ENCODE results near the gene OPA3.
"Not testable (repeated sequence)": the region's sequence is repeated elsewhere in the genome, so short reads cannot be mapped to it uniquely, and the experiment has no call there.

The OPA3 gene

DNA sequence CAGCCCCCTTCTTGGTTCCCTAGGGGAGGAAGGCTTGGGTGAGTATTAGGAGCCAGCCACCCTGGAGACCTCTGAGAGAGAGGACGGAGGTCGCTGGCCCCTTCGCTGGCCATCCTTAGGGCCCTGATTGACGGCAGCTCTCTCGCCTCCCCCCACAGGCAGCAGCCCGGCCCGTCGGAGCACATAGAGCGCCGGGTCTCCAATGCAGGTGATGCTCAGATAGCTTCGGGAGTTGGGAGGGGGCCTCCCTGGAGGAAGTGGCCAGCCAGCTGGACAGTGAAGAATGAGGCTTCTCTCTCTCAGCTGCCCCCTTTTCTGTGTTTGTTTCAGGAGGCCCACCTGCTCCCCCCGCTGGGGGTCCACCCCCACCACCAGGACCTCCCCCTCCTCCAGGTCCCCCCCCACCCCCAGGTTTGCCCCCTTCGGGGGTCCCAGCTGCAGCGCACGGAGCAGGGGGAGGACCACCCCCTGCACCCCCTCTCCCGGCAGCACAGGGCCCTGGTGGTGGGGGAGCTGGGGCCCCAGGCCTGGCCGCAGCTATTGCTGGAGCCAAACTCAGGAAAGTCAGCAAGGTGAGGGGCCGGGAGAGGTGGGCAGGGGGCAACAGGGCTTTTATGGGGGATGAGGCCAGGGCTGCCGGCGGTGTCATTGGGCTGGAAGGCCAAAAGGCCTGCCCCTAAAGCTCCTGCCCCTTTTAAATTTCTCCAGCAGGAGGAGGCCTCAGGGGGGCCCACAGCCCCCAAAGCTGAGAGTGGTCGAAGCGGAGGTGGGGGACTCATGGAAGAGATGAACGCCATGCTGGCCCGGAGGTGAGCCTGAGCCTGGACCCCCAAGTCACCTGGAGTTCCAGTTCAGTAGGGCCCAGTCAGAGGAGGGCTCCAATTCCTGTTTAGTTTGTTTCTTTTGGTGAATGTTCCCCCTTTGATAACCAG, 62.3 kb downstream of the OPA3 start:
- DNase-seq (ENCODE audit: low read depth) = no peak

DNA sequence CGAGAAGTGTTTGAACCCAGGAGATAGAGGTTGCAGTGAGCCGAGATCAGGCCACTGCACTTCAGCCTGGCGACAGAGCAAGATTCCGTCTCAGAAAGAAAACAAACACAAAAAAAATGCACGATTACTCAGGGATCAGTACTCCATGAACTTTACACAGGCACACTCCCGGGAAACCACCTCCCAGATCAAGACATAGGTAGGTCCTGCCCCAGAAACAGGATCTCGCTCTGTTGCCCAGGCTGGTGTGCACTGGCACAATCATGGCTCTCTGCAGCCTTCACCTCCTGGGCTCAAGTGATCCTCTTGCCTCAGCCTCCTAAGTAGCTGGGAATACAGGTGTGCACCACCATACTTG, 66.2 kb downstream of the OPA3 start:
- no peak for DNase-seq (ENCODE audit: low read depth)

DNA sequence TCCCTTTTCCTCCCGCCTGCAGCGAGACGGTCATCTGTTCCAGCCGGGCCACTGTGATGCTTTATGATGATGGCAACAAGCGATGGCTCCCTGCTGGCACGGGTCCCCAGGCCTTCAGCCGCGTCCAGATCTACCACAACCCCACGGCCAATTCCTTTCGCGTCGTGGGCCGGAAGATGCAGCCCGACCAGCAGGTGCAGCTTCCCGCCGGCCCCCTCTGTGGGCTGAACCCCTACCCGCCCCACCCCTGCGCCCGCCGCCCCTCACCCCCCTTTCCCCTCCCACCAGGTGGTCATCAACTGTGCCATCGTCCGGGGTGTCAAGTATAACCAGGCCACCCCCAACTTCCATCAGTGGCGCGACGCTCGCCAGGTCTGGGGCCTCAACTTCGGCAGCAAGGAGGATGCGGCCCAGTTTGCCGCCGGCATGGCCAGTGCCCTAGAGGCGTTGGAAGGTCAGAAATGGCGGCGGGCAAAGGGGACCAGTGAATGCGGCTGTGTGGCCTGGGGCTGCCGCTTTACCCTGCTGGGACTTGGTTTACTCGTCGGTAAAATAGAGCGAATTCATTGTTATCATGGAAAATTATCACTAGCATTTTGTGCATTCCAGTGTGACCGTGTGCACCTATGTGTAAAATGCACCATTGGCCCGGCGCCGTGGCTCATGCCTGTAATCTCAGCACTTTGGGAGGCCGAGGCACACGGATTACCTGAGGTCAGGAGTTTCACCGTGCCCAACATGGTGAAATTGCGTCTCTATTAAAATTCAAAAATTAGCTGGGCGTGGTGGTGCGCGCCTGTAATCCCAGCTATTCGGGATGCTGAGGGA, 66.7 kb downstream of the OPA3 start:
- no peak for DNase-seq (ENCODE audit: low read depth)

DNA sequence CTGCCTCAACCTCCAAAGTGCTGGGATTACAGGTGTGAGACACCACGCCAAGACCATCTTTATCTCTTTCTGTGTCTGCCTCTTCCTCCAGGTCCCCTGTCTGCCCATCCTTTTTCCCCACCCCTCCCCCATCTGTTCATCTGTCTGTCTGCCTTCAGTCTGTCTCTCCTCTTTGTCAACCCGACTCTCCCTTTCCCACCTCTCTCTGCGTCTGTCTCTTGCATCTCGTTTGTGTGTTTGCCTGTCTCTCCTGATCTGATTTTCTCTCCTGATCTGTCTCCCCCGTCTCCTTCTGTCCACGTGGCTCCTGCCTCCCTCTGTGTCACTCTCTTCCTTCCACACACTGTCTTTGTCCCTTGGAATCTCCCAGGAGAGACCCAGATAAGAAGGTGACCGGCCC, 67.4 kb downstream of the OPA3 start:
- no peak for DNase-seq (ENCODE audit: low read depth)

DNA sequence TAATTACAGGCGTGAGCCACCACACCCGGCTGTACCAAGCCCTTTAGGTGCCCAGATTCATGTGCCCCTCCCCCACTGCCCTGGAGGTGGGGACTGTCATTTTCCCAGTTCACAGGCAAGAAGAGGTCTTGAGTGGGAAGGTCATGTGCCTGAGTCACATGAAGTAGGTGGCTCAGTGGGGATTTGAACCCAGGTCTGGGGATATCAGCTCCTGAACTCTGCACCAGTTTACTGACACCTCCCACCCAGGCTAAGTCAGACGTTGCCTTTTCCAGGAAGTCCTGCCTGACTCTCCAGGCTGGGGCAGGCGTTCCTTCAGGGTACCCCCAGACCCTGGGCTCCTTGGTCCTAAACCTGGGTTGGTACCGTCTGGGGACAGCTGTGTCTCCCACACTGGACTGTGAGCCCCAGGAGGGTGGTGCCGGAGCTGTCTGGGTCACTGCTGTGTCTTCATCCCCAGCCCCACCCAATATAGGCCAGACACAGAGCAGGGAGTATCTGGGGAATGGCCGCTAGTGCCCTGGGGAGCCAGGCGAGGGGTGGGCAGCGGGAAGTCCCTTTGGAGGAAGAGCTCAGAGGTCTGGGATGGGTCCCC, 68.7 kb downstream of the OPA3 start:
- no peak for DNase-seq (ENCODE audit: low read depth)

DNA sequence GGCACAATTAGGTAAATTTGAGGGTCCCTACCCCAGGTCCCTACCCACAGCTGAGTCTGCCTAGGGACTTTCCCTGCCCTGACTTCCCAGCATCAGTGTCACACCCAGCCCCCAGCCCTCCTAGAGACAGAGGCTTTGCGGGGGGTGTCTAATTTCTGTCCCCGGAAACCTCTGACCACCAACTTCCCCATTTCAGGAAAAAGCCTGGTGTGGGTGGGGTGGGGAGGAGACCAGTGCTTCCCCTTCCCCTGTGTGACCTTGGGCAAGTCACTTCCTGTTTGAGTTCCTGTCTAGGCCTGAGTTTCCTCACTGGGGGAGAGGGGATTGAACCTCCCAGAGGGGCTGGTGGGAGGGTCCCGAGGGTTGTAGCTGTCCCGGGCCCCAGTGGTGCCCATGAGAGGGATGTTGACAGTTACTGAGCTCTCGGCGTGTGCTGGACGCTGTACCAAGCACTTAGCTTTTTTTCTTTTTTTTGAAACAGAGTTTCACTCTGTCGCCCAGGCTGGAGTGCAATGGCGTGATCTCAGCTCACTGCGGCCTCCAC, 69.4 kb downstream of the OPA3 start:
- DNase-seq (ENCODE audit: low read depth) = no peak

DNA sequence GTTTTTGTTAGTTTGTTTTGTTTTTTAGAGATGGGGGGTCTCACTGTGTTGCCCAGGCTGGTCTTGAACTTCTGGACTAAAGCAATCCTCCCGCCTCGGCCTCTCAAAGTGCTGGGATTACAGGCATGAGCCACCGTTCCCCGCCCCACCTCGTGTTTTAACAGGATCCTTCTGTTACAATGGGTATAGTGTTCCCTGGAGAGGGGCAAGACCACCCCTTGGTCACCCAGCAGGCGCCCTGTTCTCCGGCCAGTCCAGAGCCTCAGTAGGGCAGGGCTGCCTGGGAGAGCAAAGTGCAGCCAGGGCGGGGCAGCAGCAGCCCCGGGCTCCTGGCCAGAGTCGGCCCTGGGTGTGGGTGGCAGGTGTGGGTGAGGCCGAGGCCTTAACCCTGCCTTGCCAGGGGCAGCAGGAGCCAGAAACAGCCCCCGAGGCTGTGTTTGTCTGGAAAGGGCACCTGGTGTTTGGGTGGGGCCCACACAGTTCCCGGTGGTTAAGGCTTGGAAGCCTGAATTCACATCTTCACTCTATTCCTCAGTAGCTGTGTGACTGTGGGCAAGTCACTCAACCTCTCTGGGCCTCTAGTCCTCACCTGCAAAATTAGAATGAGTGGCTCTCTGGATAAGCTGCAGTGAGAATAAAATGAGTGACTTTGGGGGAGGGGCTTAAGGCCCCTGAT, 70.1 kb downstream of the OPA3 start:
- no peak for DNase-seq (ENCODE audit: low read depth)

DNA sequence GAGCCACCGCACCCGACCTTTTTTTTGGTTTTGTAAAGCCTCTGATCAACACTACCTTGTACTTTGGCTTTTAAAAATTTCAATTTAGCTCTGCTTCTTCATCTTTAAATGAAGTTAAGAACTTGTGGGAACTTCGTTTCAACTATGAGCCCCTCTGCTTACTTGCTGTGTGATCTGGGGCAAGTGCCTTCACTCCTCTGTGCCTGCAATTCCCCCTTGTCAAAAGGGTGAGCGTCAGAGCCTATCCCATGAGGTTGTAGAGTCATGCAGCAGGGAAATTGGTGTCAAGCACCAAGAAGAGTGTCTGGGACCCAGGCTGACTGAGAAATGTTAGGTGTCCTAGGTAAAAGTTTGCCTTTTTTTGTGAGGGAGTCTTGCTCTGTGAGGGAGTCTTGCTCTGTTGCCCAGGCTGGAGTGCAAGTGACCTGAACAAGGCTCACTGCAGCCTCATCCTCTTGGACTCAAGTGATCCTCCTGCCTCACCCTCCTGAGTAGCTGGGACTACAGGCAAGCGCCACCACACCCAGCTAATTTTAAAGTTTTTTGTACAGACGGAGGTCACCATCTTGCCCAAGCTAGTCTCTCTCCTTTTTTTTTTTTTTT, 71.6 kb downstream of the OPA3 start:
- DNase-seq (ENCODE audit: low read depth) = no peak

DNA sequence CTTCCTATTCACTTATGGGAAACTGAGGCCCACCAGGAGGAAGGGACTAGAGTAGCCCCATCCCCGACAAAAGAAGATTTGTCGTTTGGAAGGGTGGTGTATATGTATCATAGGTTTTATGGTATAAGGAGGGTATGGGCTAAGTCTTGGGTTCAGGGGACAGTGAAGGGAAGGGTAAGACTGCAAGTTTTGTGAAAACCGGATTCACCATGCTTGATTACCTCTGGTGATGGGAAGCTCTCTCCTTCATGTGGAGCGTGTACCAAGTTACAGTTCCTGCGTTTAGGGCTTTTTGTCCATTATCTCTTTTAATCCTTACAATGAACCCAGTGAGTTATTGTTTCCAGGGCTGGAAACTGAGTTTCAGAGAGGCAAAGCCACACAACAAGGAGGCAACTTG, 73.5 kb downstream of the OPA3 start:
- no peak for DNase-seq (ENCODE audit: low read depth)

DNA sequence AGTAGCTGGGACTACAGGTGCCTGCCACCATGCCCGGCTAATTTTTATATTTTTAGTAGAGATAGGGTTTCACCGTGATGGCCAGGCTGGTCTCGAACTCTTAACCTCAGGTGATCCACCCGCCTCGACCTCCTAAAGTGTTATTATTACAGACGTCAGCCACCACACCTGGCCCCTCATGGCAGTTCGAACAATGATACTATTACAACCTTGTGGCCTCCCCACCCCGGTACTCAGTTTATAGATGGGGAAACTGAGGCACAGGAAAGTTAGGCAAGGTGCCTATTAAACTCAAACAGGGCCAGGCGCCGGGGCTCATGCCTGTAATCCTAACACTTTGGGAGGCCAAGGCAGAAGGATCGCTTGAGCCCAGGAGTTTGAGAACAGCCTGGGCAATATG, 74.2 kb downstream of the OPA3 start:
- not testable (repeated sequence) for DNase-seq (ENCODE audit: low read depth)

DNA sequence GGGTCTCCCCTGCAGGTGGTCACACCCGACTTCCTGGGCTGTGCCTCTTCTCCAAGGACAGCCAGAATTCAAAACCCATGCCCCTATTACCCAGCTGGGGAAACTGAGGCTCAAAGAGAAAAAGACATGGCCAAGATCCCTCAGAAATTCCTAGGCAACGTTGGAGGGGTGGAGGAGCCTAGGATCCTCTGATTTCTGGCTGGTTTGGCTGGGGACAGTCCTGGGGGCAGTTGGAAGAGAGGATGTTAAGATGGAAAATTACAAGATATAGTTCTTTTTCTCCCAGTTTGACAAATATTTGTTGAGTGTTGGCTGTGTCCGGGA, 74.9 kb downstream of the OPA3 start:
- DNase-seq (ENCODE audit: low read depth) = no peak

DNA sequence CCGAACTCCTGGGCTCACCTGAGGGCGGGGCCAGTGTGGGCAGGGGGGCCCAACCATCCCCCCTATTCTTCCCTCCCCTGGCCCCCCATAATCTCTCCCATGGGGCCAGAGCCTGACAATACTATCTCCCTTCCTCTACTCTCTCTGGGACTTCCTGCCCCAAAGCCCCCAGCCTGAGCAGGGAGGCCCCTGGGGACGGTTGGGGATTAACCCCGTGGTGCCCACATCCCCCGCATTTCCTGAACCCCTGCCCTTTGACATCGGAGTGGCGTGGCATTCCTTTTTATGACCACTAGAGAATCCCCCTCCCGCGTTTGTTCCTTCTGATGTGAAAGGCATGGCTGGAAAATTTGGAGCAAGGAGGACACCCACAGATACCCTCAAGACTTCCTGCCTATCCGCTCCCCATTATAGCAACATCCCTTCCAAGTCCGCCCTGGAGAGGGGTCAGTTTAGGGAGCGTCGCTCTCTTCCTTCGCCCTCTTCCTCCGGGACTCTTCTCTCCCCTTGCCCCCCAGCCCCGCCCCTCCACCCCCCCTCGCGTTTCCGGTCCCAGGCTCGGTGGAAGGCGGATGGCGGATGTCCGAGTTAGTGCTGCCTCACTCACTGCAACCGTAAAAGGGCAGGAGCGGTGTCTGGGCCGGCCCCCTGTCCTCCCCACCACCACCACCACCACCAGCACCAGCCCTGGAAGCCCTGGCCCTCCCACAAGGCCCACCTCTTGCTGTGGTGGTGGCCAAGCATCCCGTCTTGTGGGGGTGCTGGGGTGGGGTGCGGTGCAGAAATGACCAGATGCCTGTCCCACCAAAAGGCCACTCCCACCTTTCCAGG, 75.5 kb downstream of the OPA3 start:
- DNase-seq (ENCODE audit: low read depth) = no peak

DNA sequence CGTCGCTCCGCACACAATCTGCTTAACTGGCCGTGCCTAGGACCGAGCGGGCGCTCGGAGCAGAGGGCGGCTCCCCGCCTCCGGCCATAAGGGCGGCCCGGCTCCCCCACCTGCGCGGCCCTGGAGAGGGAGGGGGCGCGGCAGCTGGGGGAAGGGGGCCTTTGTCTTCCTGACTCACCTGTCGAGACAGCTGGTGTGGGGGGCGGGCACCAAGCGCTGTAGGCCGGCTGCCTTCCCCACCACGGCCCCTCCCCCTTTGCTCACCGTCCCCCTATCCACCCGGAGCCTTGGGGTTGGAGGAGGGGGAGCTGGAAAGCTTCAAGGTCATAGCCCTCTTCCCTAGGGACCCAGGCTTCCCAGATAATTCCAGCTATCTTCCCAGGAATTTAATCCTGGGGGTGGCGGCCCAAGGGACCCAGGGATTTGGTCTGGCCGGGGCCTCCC, 76.2 kb downstream of the OPA3 start:
- DNase-seq (ENCODE audit: low read depth) = no peak

DNA sequence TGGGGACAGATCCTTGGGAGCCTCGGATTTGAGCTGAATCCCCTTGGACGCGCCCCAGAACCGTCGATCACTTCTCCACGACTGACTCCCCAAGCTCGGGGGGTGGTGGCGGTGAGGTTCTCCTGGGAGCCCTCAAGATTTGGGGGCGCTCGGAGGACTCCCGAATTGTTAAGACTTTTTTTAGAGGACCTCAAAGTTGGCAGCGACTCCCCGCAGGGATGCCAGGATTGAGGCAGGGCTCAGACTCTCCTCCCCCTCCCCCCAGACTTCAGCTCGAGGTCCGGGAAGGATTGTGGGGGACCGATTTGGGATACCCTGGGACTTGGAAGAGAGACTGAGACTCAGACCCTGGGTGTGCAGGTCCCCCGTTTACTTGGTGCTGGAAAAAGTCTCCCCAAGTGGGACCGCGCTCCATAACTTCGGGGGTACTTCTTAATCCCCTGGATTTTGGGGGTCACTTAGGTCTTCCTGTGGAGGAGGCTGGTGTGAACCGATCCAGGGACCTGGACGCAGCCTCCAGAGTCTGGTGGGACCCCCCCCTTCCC, 76.7 kb downstream of the OPA3 start:
- DNase-seq (ENCODE audit: low read depth) = no peak

DNA sequence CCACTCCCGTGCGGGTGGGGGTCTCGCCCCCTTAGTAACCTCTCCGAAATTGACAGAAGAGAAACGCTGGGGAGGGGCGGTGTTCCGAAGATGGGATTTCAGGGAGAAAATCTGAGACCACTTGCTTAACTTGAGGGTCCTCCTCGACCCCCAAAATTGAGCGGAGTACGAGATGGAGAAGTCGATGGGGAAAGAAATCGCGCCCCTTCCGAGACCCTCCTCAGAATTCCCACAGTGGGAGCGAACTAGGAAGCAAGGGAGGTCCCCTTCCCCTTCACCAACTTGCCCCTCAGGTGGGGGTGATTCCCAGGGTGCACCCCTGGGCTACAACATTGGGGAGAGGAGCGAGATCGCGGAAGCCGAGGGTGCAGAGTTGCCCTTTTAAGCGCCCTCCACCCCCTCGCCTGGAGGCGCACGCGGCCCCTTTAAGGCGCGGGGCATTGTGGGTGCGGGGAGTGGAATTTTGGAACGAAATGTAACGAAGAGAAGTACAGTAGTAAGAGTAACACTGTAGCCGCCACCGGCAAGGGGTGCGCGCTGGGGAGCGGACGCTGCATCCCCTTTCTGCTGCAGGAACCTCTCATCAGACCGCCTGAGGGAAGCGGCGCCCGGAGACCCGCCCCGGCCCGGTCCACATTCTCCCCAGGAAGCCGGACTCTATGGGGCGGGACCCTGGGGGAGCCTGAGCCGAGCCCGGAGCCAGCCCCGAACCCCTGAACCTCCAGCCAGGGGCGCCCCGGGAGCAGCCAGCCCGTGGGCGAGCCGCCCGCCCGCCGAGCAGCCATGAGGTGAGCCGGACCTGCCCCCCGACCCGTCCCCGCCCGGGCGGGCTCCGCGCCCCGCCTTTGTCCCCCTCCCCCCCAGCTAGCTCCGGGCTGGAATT, 77.4 kb downstream of the OPA3 start, which contains the start of gene VASP:
TSS of gene VASP (plus strand) at position 491 of the 883 bp plus-strand sequence. CDS start at position 784, 293 bp downstream.
- peak; percentile 89 for DNase-seq (ENCODE audit: low read depth)

DNA sequence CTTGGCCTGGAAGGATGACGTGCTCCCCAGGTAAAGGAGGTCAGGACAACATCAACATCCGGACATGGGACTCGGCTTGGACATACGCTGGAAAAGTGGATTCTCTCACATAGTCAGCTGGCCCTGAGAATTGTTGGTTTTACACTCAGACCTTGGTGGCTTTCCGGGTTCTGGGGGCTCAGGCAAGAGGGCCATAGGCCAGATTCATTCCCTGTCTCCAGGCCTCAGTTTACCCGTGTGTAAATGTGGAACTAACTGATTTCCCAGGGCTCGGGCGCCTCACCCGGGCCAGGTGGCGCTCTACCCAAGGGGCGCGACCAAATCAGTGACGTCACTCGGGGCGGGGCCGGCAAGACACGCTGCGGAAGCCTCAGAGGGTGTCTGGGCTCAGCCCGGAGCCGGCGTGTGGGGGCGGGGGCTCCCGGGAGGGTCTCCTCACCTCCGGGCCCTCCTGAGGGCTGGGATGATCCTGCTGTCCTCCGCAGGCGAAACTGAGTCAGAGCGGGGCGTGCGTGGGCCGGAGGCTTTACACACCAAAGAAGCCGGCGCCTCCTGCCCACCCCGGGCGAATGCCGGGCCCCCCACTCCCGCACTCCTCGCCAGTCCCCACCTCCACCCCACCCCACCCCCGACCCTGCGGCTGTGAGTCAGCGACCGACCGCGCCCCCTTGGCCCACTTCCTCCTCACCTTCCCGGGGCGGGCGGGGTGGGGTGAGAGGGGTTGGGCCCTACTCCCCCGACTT, 78.2 kb downstream of the OPA3 start:
- DNase-seq (ENCODE audit: low read depth) = peak; percentile 95

DNA sequence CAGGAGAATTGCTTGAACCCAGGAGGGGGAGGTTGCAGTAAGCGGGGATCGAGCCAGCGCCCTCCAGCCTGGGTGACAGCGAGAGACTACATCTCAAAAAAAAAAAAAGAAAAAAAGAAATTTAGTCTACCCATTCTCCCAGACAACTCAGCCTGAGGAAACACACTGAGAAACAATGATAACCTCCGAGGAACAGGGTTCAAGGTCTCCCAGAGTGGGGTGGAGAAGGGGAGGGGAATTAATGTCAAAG, 78.7 kb downstream of the OPA3 start:
- DNase-seq (ENCODE audit: low read depth) = no peak

DNA sequence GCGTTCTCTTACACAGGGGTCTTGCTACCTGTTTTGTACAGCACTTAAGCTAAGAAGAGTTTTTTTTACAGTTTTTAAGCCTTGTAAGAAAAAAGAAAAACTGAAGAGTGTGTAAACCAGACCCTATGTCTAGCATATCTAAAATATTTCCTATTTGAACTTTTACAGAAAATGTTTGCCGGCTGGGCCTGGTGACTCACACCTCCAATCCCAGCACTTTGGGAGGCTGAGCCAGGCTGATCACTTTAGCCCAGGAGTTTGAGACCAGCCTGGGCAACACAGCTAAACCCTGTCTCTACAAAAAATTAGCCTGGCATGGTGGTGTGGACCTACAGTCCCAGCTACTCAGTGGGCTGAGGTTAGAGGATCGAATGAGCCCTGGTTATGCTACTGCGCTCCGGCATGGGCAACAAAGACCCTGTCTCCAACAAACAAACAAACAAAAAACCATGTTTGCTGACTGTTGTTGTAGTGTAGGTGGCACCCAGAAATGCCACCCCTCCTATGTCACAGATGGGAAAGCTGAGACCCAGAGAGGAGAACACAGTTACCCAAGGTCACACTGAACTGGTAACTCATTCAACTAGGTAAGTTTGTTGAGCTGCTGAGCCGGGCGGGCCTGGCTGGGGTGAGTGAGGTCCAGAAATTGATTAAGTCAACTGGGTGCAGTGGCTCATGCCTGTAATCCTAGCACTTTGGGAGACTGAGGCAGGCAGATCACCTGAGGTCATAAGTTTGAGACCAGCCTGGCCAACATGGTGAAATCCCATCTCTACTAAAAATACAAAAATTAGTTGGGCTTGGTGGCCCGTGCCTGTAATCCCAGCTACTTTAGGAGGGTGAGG, 79.2 kb downstream of the OPA3 start:
- DNase-seq (ENCODE audit: low read depth) = no peak
